Fibroblast of lung (primary cell): ENCODE measurements around the gene NRAP. TPM values are rescaled to one million over a fixed set of nuclear protein-coding genes. Genes with fewer than 3 reads are reported as not detected.

Experiments
- DNase-seq, 2 donors: peaks; one replicate each; pipeline versions ENCODE4 v3.0.0 to v3.0.0-alpha.2; 2010; ENCODE audit warnings: low read depth in 2 of 2
- H2AFZ ChIP-seq: 2 replicates; pipeline ENCODE4 v1.5.1; 2012; ENCODE audit warnings: low read length, control low read depth, inconsistent platforms
- H3K27ac ChIP-seq: 2 replicates; pipeline ENCODE4 v1.5.1; 2011; ENCODE audit warnings: low read length, control low read depth; ENCODE audit not compliant: insufficient read depth
- H3K27me3 ChIP-seq: 2 replicates; pipeline ENCODE4 v1.5.1; 2011; ENCODE audit warnings: mild to moderate bottlenecking, low read length; ENCODE audit not compliant: control insufficient read depth, insufficient read depth
- H3K36me3 ChIP-seq: 2 replicates; pipeline ENCODE4 v1.5.1; 2011; ENCODE audit warnings: low read length; ENCODE audit not compliant: control insufficient read depth, insufficient read depth
- H3K4me1 ChIP-seq: 2 replicates; pipeline ENCODE4 v1.5.1; 2011; ENCODE audit warnings: low read length; ENCODE audit not compliant: control insufficient read depth, insufficient read depth; ENCODE audit errors: extremely low read depth
- H3K4me2 ChIP-seq: 2 replicates; pipeline ENCODE4 v1.5.1; 2011; ENCODE audit warnings: low read length, control low read depth; ENCODE audit not compliant: insufficient read depth; ENCODE audit errors: extremely low read depth
- H3K4me3 ChIP-seq, 4 experiments: fragments of 200-600 bp in 1 of 4; sonication (generic) in 1 of 4; replicated peaks in 1 of 4; 2 replicates each; pipeline ENCODE4 v1.5.1; 2011 to 2016; ENCODE audit warnings: low read length in 4 of 4, low read depth in 3 of 4, mild to moderate bottlenecking in 3 of 4, control low read depth in 2 of 4, inconsistent platforms in 1 of 4, mixed read lengths in 1 of 4; ENCODE audit not compliant: insufficient read depth in 1 of 4; ENCODE audit errors: control extremely low read depth in 1 of 4
- H3K79me2 ChIP-seq: 2 replicates; pipeline ENCODE4 v1.5.1; 2012; ENCODE audit warnings: mild to moderate bottlenecking, low read length, inconsistent platforms; ENCODE audit not compliant: control insufficient read depth, insufficient read depth
- H3K9ac ChIP-seq: 2 replicates; pipeline ENCODE4 v1.5.1; 2011; ENCODE audit warnings: mild to moderate bottlenecking, low read length, control low read depth; ENCODE audit not compliant: insufficient read depth
- H3K9me3 ChIP-seq: 2 replicates; pipeline ENCODE4 v1.5.1; 2012; ENCODE audit warnings: low read depth, low read length; ENCODE audit not compliant: control insufficient read depth, insufficient read depth
- H4K20me1 ChIP-seq: 2 replicates; pipeline ENCODE4 v1.5.1; 2011; ENCODE audit warnings: low read length; ENCODE audit not compliant: control insufficient read depth, insufficient read depth; ENCODE audit errors: extremely low read depth
- CTCF ChIP-seq, 2 donors: IDR thresholded peaks in 1 of 2; conservative IDR thresholded peaks in 1 of 2; 1 replicate in 1 of 2; 2 replicates in 1 of 2; pipeline ENCODE4 v1.5.1; 2011 to 2012; ENCODE audit warnings: low read length in 2 of 2, control low read depth in 1 of 2, inconsistent platforms in 1 of 2, low read depth in 1 of 2, mild to moderate bottlenecking in 1 of 2
- EZH2 ChIP-seq: IDR thresholded peaks from 2 replicates; pipeline ENCODE4 v1.5.1; 2012; ENCODE audit warnings: low read length, control low read depth, mild to moderate bottlenecking; ENCODE audit errors: missing control alignments
- polyA plus RNA-seq, 2 donors: library from polyadenylated mRNA; depleted of rRNA in 1 of 2; stranded (reverse) in 1 of 2; unstranded in 1 of 2; fragments of >200 nt; gene quantifications; 2 replicates each; pipeline ENCODE4 v1.2.1, GENCODE V29; 2011 to 2012; ENCODE audit warnings: missing spikeins in 1 of 2
- total RNA-seq: library from RNA; depleted of rRNA; stranded (reverse); fragments of >200 nt; gene quantifications from 2 replicates; pipeline ENCODE4 v1.2.1, GENCODE V29; 2014

Gene NRAP
- total and polyA plus RNA-seq, 2 donors (not counting 1 experiment from before 2014, with no cell fraction given): not detected

- TF ChIP-seq CTCF (conservative IDR thresholded peaks at IDR 0.05 in 1 of 2, IDR thresholded peaks at IDR 0.05 in 1 of 2; ENCODE audit: low read depth in 1 of 2, low read length in 2 of 2): no peak
- TF ChIP-seq EZH2: no peak
- Histone ChIP-seq H3K27ac (no peak within 1 kb of the TSS), H3K4me1 (no peaks in the 10 kb centered on the region), H3K4me3 (no peak within 1 kb of the TSS), H3K4me2 (no peak within 1 kb of the TSS), H3K79me2 (no peaks in the 10 kb centered on the region), H3K9ac (no peak within 1 kb of the TSS), H3K36me3 (no peaks in the 10 kb centered on the region), H3K9me3 (no peaks in the 10 kb centered on the region), H2AFZ (no peak within 1 kb of the TSS), H3K27me3 (no peaks in the 10 kb centered on the region), H4K20me1 (no peaks in the 10 kb centered on the region)
- DNase-seq: no peak
Measured at GRCh38 chr10:113552701-113553100, 111.1 kb downstream of the NRAP start, which contains the start of gene HABP2. Gene HABP2 (plus strand): TSS chr10:113553053. CDS start chr10:113553122, 69 bp downstream.

- no peaks in the 10 kb centered on the region for H3K4me1 ChIP-seq
- no peak overlapping the region for H3K27ac ChIP-seq
- no peaks in the 10 kb centered on the region for H3K36me3 ChIP-seq
- no peaks in the 10 kb centered on the region for H3K27me3 ChIP-seq
- H4K20me1 ChIP-seq: no peaks in the 10 kb centered on the region
- no peak for DNase-seq
- no peak overlapping the region for H3K4me2 ChIP-seq
- no peaks in the 10 kb centered on the region for H3K9me3 ChIP-seq
- no peak overlapping the region for H2AFZ ChIP-seq
- H3K9ac ChIP-seq: no peak overlapping the region
- no peaks in the 10 kb centered on the region for H3K79me2 ChIP-seq
- TF ChIP-seq CTCF (conservative IDR thresholded peaks at IDR 0.05 in 1 of 2, IDR thresholded peaks at IDR 0.05 in 1 of 2; ENCODE audit: low read depth in 1 of 2, low read length in 2 of 2) (no peak), EZH2 (no peak)
- H3K4me3 ChIP-seq: no peak overlapping the region
Measured at GRCh38 chr10:113552014-113552413, 111.8 kb downstream of the NRAP start.

- DNase-seq: peak; percentile 28 to 61
- no peak overlapping the region for H3K4me2 ChIP-seq
- H3K4me1 ChIP-seq: no peaks in the 10 kb centered on the region
Measured at GRCh38 chr10:113550365-113550764, 113.5 kb downstream of the NRAP start.

More at GRCh38 chr10:113550365-113550764, 113.5 kb downstream of the NRAP start:
- TF ChIP-seq CTCF (conservative IDR thresholded peaks at IDR 0.05 in 1 of 2, IDR thresholded peaks at IDR 0.05 in 1 of 2; ENCODE audit: low read depth in 1 of 2, low read length in 2 of 2) (no peak), EZH2 (no peak)
- no peak overlapping the region for H3K9ac ChIP-seq
- no peaks in the 10 kb centered on the region for H3K9me3 ChIP-seq
- no peak overlapping the region for H3K27ac ChIP-seq
- peak overlapping the region; percentile 55 for H2AFZ ChIP-seq
- H3K79me2 ChIP-seq: no peaks in the 10 kb centered on the region
- H3K27me3 ChIP-seq: no peaks in the 10 kb centered on the region
- no peaks in the 10 kb centered on the region for H4K20me1 ChIP-seq
- no peak overlapping the region for H3K4me3 ChIP-seq
- no peaks in the 10 kb centered on the region for H3K36me3 ChIP-seq
